Epithelial cell of prostate (primary cell): ENCODE measurements around the gene ECI1.

Experiments used
- DNase-seq: peaks from one replicate; pipeline ENCODE4 v3.0.0-alpha.2; 2011; ENCODE audit warnings: low read depth, low spot score
- H3K27ac ChIP-seq: fragments of 450-650 bp; 2 replicates; pipeline ENCODE4 v1.5.1; 2017; ENCODE audit warnings: mild to moderate bottlenecking

Gene ECI1

GRCh38 chr16:2251296-2252111 is at the start of gene ECI1:
ECI1 (minus strand) TSS chr16:2251587; CDS start chr16:2251566, 21 bp downstream.
- H3K27ac ChIP-seq: peak within 1 kb of the TSS; percentile 98
- peak; percentile 39 for DNase-seq

- DNase-seq: no peak
Measured at GRCh38 chr16:2299915-2300192, 48.5 kb upstream of the ECI1 start.

GRCh38 chr16:2299121-2299914 is 47.9 kb upstream of the ECI1 start:
- H3K27ac ChIP-seq: no peak overlapping the region
- no peak for DNase-seq

More at GRCh38 chr16:2299915-2300192, 48.5 kb upstream of the ECI1 start:
- H3K27ac ChIP-seq: no peak overlapping the region

- DNase-seq: no peak
Measured at GRCh38 chr16:2298621-2299020, 47.2 kb upstream of the ECI1 start.

GRCh38 chr16:2297506-2297860 is 46.1 kb upstream of the ECI1 start:
- DNase-seq: no peak

More at GRCh38 chr16:2298621-2299020, 47.2 kb upstream of the ECI1 start:
- H3K27ac ChIP-seq: no peak overlapping the region

GRCh38 chr16:2296661-2297505 is 45.5 kb upstream of the ECI1 start:
- DNase-seq: no peak
- H3K27ac ChIP-seq: no peak overlapping the region

More at GRCh38 chr16:2297506-2297860, 46.1 kb upstream of the ECI1 start:
- no peak overlapping the region for H3K27ac ChIP-seq

- no peak for DNase-seq
- H3K27ac ChIP-seq: no peak overlapping the region
Measured at GRCh38 chr16:2295056-2295798, 43.8 kb upstream of the ECI1 start.

- H3K27ac ChIP-seq: no peak overlapping the region
- no peak for DNase-seq
Measured at GRCh38 chr16:2292221-2292620, 40.8 kb upstream of the ECI1 start.

- DNase-seq: no peak
- H3K27ac ChIP-seq: no peak overlapping the region
Measured at GRCh38 chr16:2289282-2289681, 37.9 kb upstream of the ECI1 start.

- no peak overlapping the region for H3K27ac ChIP-seq
- no peak for DNase-seq
Measured at GRCh38 chr16:2288726-2289125, 37.3 kb upstream of the ECI1 start.

GRCh38 chr16:2287916-2288547 is 36.6 kb upstream of the ECI1 start:
- no peak for DNase-seq
- no peak overlapping the region for H3K27ac ChIP-seq

- H3K27ac ChIP-seq: no peak overlapping the region
- no peak for DNase-seq
Measured at GRCh38 chr16:2286550-2286949, 35.2 kb upstream of the ECI1 start.

GRCh38 chr16:2285731-2286191 is 34.4 kb upstream of the ECI1 start:
- no peak overlapping the region for H3K27ac ChIP-seq
- DNase-seq: no peak

GRCh38 chr16:2284797-2285576 is 33.6 kb upstream of the ECI1 start:
- H3K27ac ChIP-seq: no peak overlapping the region
- DNase-seq: no peak

GRCh38 chr16:2284001-2284770 is 32.8 kb upstream of the ECI1 start:
- H3K27ac ChIP-seq: no peak overlapping the region
- DNase-seq: no peak

- DNase-seq: no peak
Measured at GRCh38 chr16:2282866-2283555, 31.6 kb upstream of the ECI1 start.

GRCh38 chr16:2282262-2282661 is 30.9 kb upstream of the ECI1 start:
- no peak overlapping the region for H3K27ac ChIP-seq
- no peak for DNase-seq

More at GRCh38 chr16:2282866-2283555, 31.6 kb upstream of the ECI1 start:
- no peak overlapping the region for H3K27ac ChIP-seq
